Endothelial cell of umbilical vein (primary cell): ENCODE results near the gene MYLK. TPM values are rescaled to one million over a fixed set of nuclear protein-coding genes. Genes with fewer than 3 reads are reported as not detected.

Source experiments
- BruUV-seq: library from RNA; stranded (reverse); fragments of 400-500 nt; replicated peaks from 2 replicates; lab custom pipeline; 2021; lab: Mats Ljungman, UMichigan
- CTCF ChIA-PET: fragments of 300-600, 350-600 bp; sonication (Branson Sonifier 250); formaldehyde crosslinking; loops from one replicate; lab custom pipeline; 2021; ENCODE audit warnings: antibody characterized with exemption, inconsistent platforms; lab: Charles Lee
- POLR2A ChIA-PET: fragments of 300-600, 350-600 bp; sonication (Branson Sonifier 250); formaldehyde crosslinking; loops from one replicate; lab custom pipeline; 2021; ENCODE audit warnings: antibody characterized with exemption, inconsistent platforms; lab: Charles Lee
- DNase-seq: peaks from one replicate; pipeline ENCODE4 v3.0.0-alpha.2; 2011; ENCODE audit warnings: low read depth, low spot score
- FAIRE-seq: peaks from 2 replicates; lab custom pipeline; 2011; peaks lifted over from hg19 to GRCh38; lab: Jason Lieb, UNC
- H2AFZ ChIP-seq: 2 replicates; pipeline ENCODE4 v1.6.0; 2012; ENCODE audit warnings: low read depth, low read length, control low read depth, inconsistent platforms
- H3K27ac ChIP-seq: 2 replicates; pipeline ENCODE4 v1.5.1; 2011; ENCODE audit warnings: low read depth, mild to moderate bottlenecking, control low read depth, low read length, moderate library complexity; ENCODE audit not compliant: insufficient read depth
- H3K27me3 ChIP-seq, 2 experiments: 2 replicates each; pipeline versions ENCODE4 v1.6.0 to v1.6.1; 2011; ENCODE audit warnings: low read length in 2 of 2, mixed read lengths in 1 of 2; ENCODE audit not compliant: control insufficient read depth in 2 of 2, insufficient read depth in 2 of 2
- H3K36me3 ChIP-seq, 2 experiments: 2 replicates in 1 of 2; 3 replicates in 1 of 2; pipeline ENCODE4 v1.5.1; 2011; ENCODE audit warnings: low read length in 2 of 2, mild to moderate bottlenecking in 1 of 2, moderate library complexity in 1 of 2; ENCODE audit not compliant: control insufficient read depth in 2 of 2, insufficient read depth in 2 of 2; ENCODE audit errors: extremely low read depth in 1 of 2
- H3K4me1 ChIP-seq: 3 replicates; pipeline ENCODE4 v1.5.1; 2011; ENCODE audit warnings: mild to moderate bottlenecking, low read length; ENCODE audit not compliant: control insufficient read depth, insufficient read depth; ENCODE audit errors: extremely low read depth
- H3K4me2 ChIP-seq: 2 replicates; pipeline ENCODE4 v1.6.1; 2011; ENCODE audit warnings: low read length, control low read depth, mixed read lengths; ENCODE audit not compliant: insufficient read depth
- H3K4me3 ChIP-seq, 3 experiments: fragments of 200-600 bp in 1 of 3; sonication (generic), shearing (Covaris generic) in 1 of 3; replicated peaks in 1 of 3; 2 replicates each; pipeline ENCODE4 v1.5.1; 2011 to 2016; ENCODE audit warnings: control low read depth in 3 of 3, low read length in 3 of 3, mild to moderate bottlenecking in 2 of 3, inconsistent platforms in 1 of 3, low read depth in 1 of 3, moderate library complexity in 1 of 3; ENCODE audit not compliant: insufficient read depth in 1 of 3
- H3K79me2 ChIP-seq: 2 replicates; pipeline ENCODE4 v1.6.0; 2012; ENCODE audit warnings: low read length, inconsistent platforms; ENCODE audit not compliant: control insufficient read depth, insufficient read depth
- H3K9ac ChIP-seq: replicated peaks from 2 replicates; pipeline ENCODE3; 2011; ENCODE audit warnings: low read length, control low read depth; ENCODE audit not compliant: insufficient read depth; ENCODE audit errors: extremely low read depth
- H3K9me1 ChIP-seq: replicated peaks from 3 replicates; pipeline ENCODE4 v1.6.0; 2011; ENCODE audit warnings: mild to moderate bottlenecking, low read length; ENCODE audit not compliant: control insufficient read depth, insufficient read depth; ENCODE audit errors: extremely low read depth
- H3K9me3 ChIP-seq: replicated peaks from 2 replicates; pipeline ENCODE4 v1.5.1; 2012; ENCODE audit warnings: low read length, inconsistent platforms; ENCODE audit not compliant: control insufficient read depth, insufficient read depth
- H4K20me1 ChIP-seq: replicated peaks from 2 replicates; pipeline ENCODE3; 2011; ENCODE audit warnings: mild to moderate bottlenecking, low read length; ENCODE audit not compliant: control insufficient read depth, insufficient read depth; ENCODE audit errors: extremely low read depth
- EZH2 ChIP-seq: IDR thresholded peaks from 2 replicates; pipeline ENCODE4 v1.6.1; 2012; ENCODE audit warnings: borderline replicate concordance, low read depth, mild to moderate bottlenecking, moderate library complexity, low read length, inconsistent platforms; ENCODE audit not compliant: severe bottlenecking
- FOS ChIP-seq: IDR thresholded peaks from 2 replicates; pipeline ENCODE4 v1.6.1; 2011; ENCODE audit warnings: mild to moderate bottlenecking, low read length, moderate library complexity, borderline replicate concordance; ENCODE audit not compliant: insufficient read depth
- GATA2 ChIP-seq: IDR thresholded peaks from 2 replicates; pipeline ENCODE4 v1.7.0; 2011; ENCODE audit warnings: low read depth, mild to moderate bottlenecking, moderate library complexity, mixed read lengths, low read length; ENCODE audit not compliant: insufficient read length, insufficient read depth
- JUN ChIP-seq: IDR thresholded peaks from 2 replicates; pipeline ENCODE4 v1.6.1; 2011; ENCODE audit warnings: borderline replicate concordance, low read depth; ENCODE audit not compliant: insufficient read length, insufficient read depth
- MAX ChIP-seq: IDR thresholded peaks from 2 replicates; pipeline ENCODE4 v1.6.1; 2011; ENCODE audit not compliant: insufficient read depth, insufficient read length
- MYC ChIP-seq: IDR thresholded peaks from one replicate; pipeline ENCODE4 v1.6.1; 2011; ENCODE audit warnings: mild to moderate bottlenecking, low read depth, low read length
- POLR2A ChIP-seq: IDR thresholded peaks from 2 replicates; pipeline ENCODE4 v1.6.1; 2012; ENCODE audit warnings: low read depth, mild to moderate bottlenecking, control low read depth, low read length
- POLR2AphosphoS5 ChIP-seq: IDR thresholded peaks from 2 replicates; pipeline ENCODE4 v1.6.1; 2012; ENCODE audit warnings: low read depth, mild to moderate bottlenecking, control low read depth, low read length, moderate library complexity; ENCODE audit not compliant: insufficient read depth
- dilution Hi-C: fragments of 300-500 bp; cut with MboI; formaldehyde crosslinking; loops from one replicate; pipeline ENCODE4 v1.15.0; 2019; ENCODE audit warnings: low sequenced_read_pairs; ENCODE audit not compliant: extremely low pct_ligation_motif_present
- intact Hi-C: fragments of 100-400 bp; cut with micrococcal nuclease; formaldehyde crosslinking; loops from one replicate; pipeline ENCODE4 v1.10.0; 2022
- polyA plus RNA-seq, 4 experiments: library from polyadenylated mRNA; depleted of rRNA in 3 of 4; stranded (reverse) in 3 of 4; unstranded in 1 of 4; fragments of >200 nt; gene quantifications; 2 replicates each; pipeline versions ENCODE4 v1.2.1 to v1.2.3, GENCODE V29; 2011 to 2012; ENCODE audit warnings: missing spikeins in 1 of 4
- total RNA-seq: library from RNA; stranded (reverse); gene quantifications from 2 replicates; pipeline ENCODE4 v1.2.3, GENCODE V29; 2021
- TF ChIP-seq, protein P1 (sequence below), 2 donors: IDR thresholded peaks; 1 replicate in 1 of 2; 2 replicates in 1 of 2; pipeline ENCODE4 v1.5.1; 2011; ENCODE audit warnings: low read length in 2 of 2, mild to moderate bottlenecking in 2 of 2, moderate library complexity in 2 of 2, control low read depth in 1 of 2, inconsistent platforms in 1 of 2, low read depth in 1 of 2; ENCODE audit not compliant: insufficient read depth in 1 of 2; ENCODE audit errors: extremely low read depth in 1 of 2

MYLK gene
- total and polyA plus RNA-seq, 2 donors (not counting 3 experiments of a cell fraction or from before 2014, with no cell fraction given), result 10.0 to 22.2 TPM

DNA sequence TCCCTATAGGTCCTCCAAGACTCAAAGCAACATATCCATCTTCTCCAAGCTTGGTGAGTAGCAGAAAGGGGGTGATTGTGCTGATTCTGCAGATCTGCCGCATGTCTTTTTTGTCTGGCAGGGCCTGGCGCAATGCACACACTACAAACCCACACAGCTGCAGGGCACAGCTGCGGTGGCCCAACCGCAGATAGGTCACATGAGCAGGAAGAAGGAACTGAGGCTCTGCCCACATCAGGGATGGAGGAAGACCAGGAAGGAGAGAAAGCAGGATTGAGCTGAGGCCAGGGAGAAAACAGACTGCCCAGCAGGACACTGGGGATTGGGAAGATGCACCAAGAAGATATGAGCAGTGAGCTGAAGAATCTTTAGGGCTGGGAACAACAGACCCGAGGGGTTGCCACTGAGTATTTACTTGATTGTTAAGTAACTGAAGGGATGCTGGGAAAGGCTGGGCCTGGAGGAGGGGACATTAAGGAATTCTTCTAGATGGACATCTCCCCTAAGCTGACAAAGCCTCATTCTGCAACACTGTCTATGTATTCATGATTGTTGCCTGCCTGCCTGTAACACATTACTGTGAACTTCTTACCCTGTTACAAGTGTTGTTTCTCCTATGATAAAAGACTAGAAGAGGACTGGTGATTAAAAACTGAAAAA lies 126.7 kb downstream of the MYLK start:
- H3K9ac ChIP-seq, result no peak overlapping the region
- dilution Hi-C loops (no loop called here), intact Hi-C loops (no loop called here)
- ChIA-PET CTCF (interaction anchor here (0.9 to 1.7 kb wide), 2 partner anchors 11 to 16 kb away, joined by 4 read pairs; no protein-coding TSS in a partner anchor), POLR2A (no interaction called here)
- H3K4me3 ChIP-seq, result no peak overlapping the region
- peaks cover 7 to 16% of the 10 kb centered on the region in 2 experiments for H3K27me3 ChIP-seq
- no peaks in the 10 kb centered on the region for H3K9me1 ChIP-seq
- BruUV-seq, result no TSS peak
- H4K20me1 ChIP-seq, result no peaks in the 10 kb centered on the region
- no peaks in the 10 kb centered on the region for H3K36me3 ChIP-seq
- H3K27ac ChIP-seq, result no peak overlapping the region
- no peak overlapping the region for H2AFZ ChIP-seq
- H3K4me2 ChIP-seq, result no peak overlapping the region
- no peaks in the 10 kb centered on the region for H3K4me1 ChIP-seq
- FAIRE-seq (no peak), DNase-seq (no peak)
- no peak for TF ChIP-seq MYC
- no peak for TF ChIP-seq MAX
- TF ChIP-seq, protein P1, sequence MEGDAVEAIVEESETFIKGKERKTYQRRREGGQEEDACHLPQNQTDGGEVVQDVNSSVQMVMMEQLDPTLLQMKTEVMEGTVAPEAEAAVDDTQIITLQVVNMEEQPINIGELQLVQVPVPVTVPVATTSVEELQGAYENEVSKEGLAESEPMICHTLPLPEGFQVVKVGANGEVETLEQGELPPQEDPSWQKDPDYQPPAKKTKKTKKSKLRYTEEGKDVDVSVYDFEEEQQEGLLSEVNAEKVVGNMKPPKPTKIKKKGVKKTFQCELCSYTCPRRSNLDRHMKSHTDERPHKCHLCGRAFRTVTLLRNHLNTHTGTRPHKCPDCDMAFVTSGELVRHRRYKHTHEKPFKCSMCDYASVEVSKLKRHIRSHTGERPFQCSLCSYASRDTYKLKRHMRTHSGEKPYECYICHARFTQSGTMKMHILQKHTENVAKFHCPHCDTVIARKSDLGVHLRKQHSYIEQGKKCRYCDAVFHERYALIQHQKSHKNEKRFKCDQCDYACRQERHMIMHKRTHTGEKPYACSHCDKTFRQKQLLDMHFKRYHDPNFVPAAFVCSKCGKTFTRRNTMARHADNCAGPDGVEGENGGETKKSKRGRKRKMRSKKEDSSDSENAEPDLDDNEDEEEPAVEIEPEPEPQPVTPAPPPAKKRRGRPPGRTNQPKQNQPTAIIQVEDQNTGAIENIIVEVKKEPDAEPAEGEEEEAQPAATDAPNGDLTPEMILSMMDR (IDR thresholded peaks at IDR 0.05; ENCODE audit: extremely low read depth in 1 of 2, insufficient read depth in 1 of 2, low read depth in 1 of 2, low read length in 2 of 2), result no peak
- no peak for TF ChIP-seq EZH2
- TF ChIP-seq POLR2A, result no peak
- TF ChIP-seq JUN, result no peak
- TF ChIP-seq FOS, result no peak
- no peak for TF ChIP-seq POLR2AphosphoS5
- TF ChIP-seq GATA2, result no peak
- H3K9me3 ChIP-seq, result no peaks in the 10 kb centered on the region
- H3K79me2 ChIP-seq, result no peaks in the 10 kb centered on the region
